Measurements from ENCODE around the gene MAN1A1.

DNA sequence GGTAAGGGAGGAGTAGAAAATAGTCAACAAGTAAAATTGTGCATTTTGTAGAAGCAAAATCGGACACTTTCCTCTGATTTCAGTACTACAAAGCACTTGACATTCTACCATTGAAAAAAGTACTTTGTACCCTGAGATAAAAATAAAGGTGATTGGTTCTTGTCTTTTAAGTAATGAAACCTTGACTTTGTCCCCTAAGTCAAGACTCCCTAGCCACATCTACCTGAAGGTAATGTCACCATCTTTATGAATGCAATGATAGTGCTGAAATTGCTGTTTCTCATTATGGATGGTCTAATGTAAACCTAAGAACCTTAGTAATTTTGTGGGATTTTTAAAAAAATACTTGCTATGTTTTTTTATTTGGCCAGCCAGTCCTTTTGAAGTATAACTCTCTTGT, 2.4 kb upstream of the MAN1A1 start:
- TF ChIP-seq CTCF (conservative IDR thresholded peaks at IDR 0.05; ENCODE audit: low read depth, low read length): no peak
- TF ChIP-seq EZH2 (IDR thresholded peaks at IDR 0.05; ENCODE audit: borderline replicate concordance, low read depth, low read length, poor library complexity, severe bottlenecking): no peak

Measured in A673 (cell line).